ENCODE measurements around the gene TMEM37. TPM values are rescaled to one million over a fixed set of nuclear protein-coding genes. Genes with fewer than 3 reads are reported as not detected.
"Not testable (repeated sequence)": the region's sequence is repeated elsewhere in the genome, so short reads cannot be mapped to it uniquely, and the experiment has no call there.

TMEM37 gene
- total RNA-seq, result 2.2 TPM

GRCh38 chr2:119431155-119431975, at the start of gene TMEM37:
Gene TMEM37 (plus strand): TSS chr2:119431854. CDS start chr2:119431904, 50 bp downstream.
- DNase-seq (ENCODE audit: low spot score), result peak; percentile 55

- no peak for DNase-seq (ENCODE audit: low spot score)
Measured at GRCh38 chr2:119383410-119384140, 48.1 kb upstream of the TMEM37 start.

GRCh38 chr2:119384971-119385370, 46.7 kb upstream of the TMEM37 start:
- DNase-seq (ENCODE audit: low spot score), result no peak

GRCh38 chr2:119385466-119385865, 46.2 kb upstream of the TMEM37 start:
- DNase-seq (ENCODE audit: low spot score), result no peak

- DNase-seq (ENCODE audit: low spot score), result peak; percentile 70
Measured at GRCh38 chr2:119387381-119388129, 44.1 kb upstream of the TMEM37 start.

- peak; percentile 76 for DNase-seq (ENCODE audit: low spot score)
Measured at GRCh38 chr2:119389615-119390306, 41.9 kb upstream of the TMEM37 start.

- DNase-seq (ENCODE audit: low spot score), result no peak
Measured at GRCh38 chr2:119393971-119394748, 37.5 kb upstream of the TMEM37 start.

GRCh38 chr2:119397196-119397595, 34.5 kb upstream of the TMEM37 start:
- DNase-seq (ENCODE audit: low spot score), result no peak

GRCh38 chr2:119402106-119402505, 29.5 kb upstream of the TMEM37 start:
- no peak for DNase-seq (ENCODE audit: low spot score)

GRCh38 chr2:119402645-119403560, 28.8 kb upstream of the TMEM37 start:
- no peak for DNase-seq (ENCODE audit: low spot score)

GRCh38 chr2:119403618-119404017, 28.0 kb upstream of the TMEM37 start:
- DNase-seq (ENCODE audit: low spot score), result not testable (repeated sequence)

GRCh38 chr2:119405151-119405550, 26.5 kb upstream of the TMEM37 start:
- no peak for DNase-seq (ENCODE audit: low spot score)

- no peak for DNase-seq (ENCODE audit: low spot score)
Measured at GRCh38 chr2:119407430-119408220, 24.0 kb upstream of the TMEM37 start.

- no peak for DNase-seq (ENCODE audit: low spot score)
Measured at GRCh38 chr2:119408221-119408619, 23.4 kb upstream of the TMEM37 start.

GRCh38 chr2:119409506-119409905, 22.1 kb upstream of the TMEM37 start:
- DNase-seq (ENCODE audit: low spot score), result no peak

- no peak for DNase-seq (ENCODE audit: low spot score)
Measured at GRCh38 chr2:119414894-119415293, 16.8 kb upstream of the TMEM37 start.

GRCh38 chr2:119415630-119416029, 16.0 kb upstream of the TMEM37 start:
- DNase-seq (ENCODE audit: low spot score), result no peak

- no peak for DNase-seq (ENCODE audit: low spot score)
Measured at GRCh38 chr2:119416299-119416923, 15.2 kb upstream of the TMEM37 start.

All from ureter (tissue), 1 donor.